Tibial artery (tissue), 4 donors: ENCODE results near the gene SUN2.

Source experiments
- DNase-seq, 2 donors: peaks; one replicate each; pipeline ENCODE4 v3.0.0-alpha.2; 2019
- H3K27ac ChIP-seq, 2 donors: fragments of 200-600 bp; sonication (generic) in 1 of 2; 1 replicate in 1 of 2; 2 replicates in 1 of 2; pipeline ENCODE4 v1.5.1; 2018 to 2019; ENCODE audit warnings: mild to moderate bottlenecking in 1 of 2
- H3K27me3 ChIP-seq, 2 donors: fragments of 200-600 bp; sonication (generic) in 1 of 2; one replicate each; pipeline versions ENCODE4 v1.5.1 to v1.6.0; 2016 to 2019
- H3K36me3 ChIP-seq, 3 donors: fragments of 200-600 bp; sonication (generic) in 2 of 3; one replicate each; pipeline ENCODE4 v1.5.1; 2016 to 2019; ENCODE audit warnings: mild to moderate bottlenecking in 2 of 3
- H3K4me1 ChIP-seq, 4 donors: fragments of 200-600 bp; sonication (generic) in 2 of 4; 1 replicate in 3 of 4; 2 replicates in 1 of 4; pipeline ENCODE4 v1.5.1; 2016 to 2019
- H3K4me3 ChIP-seq, 2 donors: fragments of 200-600 bp; sonication (generic) in 1 of 2; 1 replicate in 1 of 2; 2 replicates in 1 of 2; pipeline ENCODE4 v1.5.1; 2018 to 2019; ENCODE audit warnings: mild to moderate bottlenecking in 2 of 2
- H3K9me3 ChIP-seq, 3 donors: fragments of 200-600 bp; sonication (generic) in 1 of 3; one replicate each; pipeline ENCODE4 v1.5.1; 2016 to 2019
- intact Hi-C: fragments of 100-400 bp; cut with DNase I; formaldehyde crosslinking; loops from one replicate; pipeline ENCODE4 v1.15.0; 2023; ENCODE audit warnings: low total_unique reads
- TF ChIP-seq, protein P1 (sequence below), 2 experiments: fragments of 200-600 bp in 1 of 2; fragments of 450-650 bp in 1 of 2; IDR thresholded peaks; one replicate each; pipeline ENCODE4 v1.5.1; 2017 to 2019; ENCODE audit warnings: antibody characterized with exemption in 2 of 2, mild to moderate bottlenecking in 1 of 2, moderate library complexity in 1 of 2

The SUN2 gene

DNA sequence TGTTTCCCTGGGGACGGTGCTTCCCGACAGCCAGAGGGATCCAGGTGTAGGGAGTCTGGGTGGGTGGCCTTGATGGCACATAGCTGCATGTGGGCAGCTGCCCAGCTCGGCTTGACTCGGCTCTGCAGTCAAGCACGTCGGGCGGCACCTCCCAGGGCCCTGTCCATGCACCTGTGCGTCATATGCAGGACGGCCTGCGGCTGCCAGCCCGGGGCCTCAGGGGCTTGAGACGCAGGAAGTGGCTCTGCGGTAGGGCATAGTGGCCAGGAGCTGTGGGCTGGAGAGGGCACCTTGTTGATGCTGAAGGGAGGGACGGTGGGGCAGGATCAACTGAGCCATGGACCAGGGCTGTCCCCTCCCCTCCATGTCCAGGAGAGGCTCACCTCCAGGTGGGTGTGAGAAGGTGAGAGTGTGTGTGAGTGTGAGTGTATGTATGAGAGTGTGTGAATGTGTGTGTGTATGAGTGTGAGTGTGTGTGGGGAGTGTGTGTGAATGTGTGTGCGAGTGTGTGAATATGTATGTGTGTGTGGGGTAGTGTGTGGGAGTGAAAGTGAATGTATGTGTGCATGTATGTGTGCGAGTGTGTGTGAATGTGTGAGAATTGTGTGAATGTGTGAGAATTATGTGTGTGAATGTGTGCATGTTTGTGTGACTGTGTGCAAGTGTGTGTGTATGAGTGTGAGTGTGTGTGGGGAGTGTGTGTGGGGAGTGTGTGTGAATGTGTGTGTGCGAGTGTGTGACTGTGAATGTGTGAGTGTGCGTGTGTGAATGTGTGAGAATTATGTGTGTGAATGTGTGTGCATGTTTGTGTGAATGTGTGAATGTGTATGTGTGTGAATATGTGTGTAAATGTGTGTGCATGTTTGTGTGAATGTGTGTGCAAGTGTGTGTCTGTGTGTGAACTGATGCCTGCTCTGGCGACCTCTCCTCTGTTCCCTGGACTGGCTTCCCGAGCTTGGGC lies 5.7 kb upstream of the SUN2 start:
- no peak for DNase-seq
- Histone ChIP-seq H3K4me3 (no peak overlapping the region), H3K9me3 (no peaks in the 10 kb centered on the region), H3K27ac (no peak overlapping the region), H3K36me3 (no peaks in the 10 kb centered on the region), H3K27me3 (peaks cover 0 to 21% of the 10 kb centered on the region in 2 donors), H3K4me1 (peaks cover 0 to 26% (median 10%) of the 10 kb centered on the region in 4 donors)
- intact Hi-C loops = no loop called here
- TF ChIP-seq, protein P1, sequence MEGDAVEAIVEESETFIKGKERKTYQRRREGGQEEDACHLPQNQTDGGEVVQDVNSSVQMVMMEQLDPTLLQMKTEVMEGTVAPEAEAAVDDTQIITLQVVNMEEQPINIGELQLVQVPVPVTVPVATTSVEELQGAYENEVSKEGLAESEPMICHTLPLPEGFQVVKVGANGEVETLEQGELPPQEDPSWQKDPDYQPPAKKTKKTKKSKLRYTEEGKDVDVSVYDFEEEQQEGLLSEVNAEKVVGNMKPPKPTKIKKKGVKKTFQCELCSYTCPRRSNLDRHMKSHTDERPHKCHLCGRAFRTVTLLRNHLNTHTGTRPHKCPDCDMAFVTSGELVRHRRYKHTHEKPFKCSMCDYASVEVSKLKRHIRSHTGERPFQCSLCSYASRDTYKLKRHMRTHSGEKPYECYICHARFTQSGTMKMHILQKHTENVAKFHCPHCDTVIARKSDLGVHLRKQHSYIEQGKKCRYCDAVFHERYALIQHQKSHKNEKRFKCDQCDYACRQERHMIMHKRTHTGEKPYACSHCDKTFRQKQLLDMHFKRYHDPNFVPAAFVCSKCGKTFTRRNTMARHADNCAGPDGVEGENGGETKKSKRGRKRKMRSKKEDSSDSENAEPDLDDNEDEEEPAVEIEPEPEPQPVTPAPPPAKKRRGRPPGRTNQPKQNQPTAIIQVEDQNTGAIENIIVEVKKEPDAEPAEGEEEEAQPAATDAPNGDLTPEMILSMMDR (IDR thresholded peaks at IDR 0.05) = no peak

DNA sequence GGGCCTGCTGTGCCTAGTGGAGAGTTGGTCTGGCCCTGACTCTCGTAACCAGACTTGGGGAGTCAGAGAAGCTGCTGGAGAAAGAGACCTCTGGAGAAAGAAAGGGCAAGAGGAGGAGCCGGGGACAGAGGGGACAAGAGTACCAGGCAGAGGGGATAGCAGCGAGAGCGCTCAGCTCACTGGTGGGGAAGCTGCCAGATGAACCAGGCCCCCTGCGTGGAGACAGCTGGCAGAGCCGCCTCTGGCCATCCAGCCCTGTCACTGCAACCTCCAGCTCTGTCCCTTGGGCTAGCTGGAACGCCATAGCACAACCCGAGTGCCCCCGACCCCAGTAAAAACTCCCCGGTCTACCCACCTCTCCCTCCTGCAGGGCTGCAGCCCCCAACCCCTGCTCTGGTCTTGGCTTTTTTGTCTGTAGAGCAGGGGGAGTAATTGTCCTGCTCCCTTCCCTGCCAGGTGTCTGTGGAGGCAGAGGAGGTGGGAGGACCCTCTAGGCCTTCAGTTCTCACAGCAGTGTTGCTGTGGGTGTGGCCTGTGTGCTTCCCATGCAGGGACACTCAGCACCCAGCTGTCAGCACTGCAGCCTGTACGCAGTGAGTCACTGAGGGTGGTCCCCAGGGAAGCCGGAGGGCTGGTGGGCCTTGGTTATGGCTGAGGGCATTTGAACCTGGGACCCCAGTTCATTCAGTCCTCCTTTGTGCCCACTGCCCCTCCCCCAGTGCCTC lies 4.8 kb upstream of the SUN2 start:
- H3K27me3 ChIP-seq = peaks cover 0 to 14% of the 10 kb centered on the region in 2 donors
- intact Hi-C loops = no loop called here
- H3K4me3 ChIP-seq = no peak overlapping the region
- no peak for DNase-seq
- H3K36me3 ChIP-seq = no peaks in the 10 kb centered on the region
- no peaks in the 10 kb centered on the region for H3K9me3 ChIP-seq
- H3K27ac ChIP-seq = no peak overlapping the region
- TF ChIP-seq, protein P1 (IDR thresholded peaks at IDR 0.05) = no peak
- peaks cover 0 to 30% (median 9%) of the 10 kb centered on the region in 4 donors for H3K4me1 ChIP-seq

DNA sequence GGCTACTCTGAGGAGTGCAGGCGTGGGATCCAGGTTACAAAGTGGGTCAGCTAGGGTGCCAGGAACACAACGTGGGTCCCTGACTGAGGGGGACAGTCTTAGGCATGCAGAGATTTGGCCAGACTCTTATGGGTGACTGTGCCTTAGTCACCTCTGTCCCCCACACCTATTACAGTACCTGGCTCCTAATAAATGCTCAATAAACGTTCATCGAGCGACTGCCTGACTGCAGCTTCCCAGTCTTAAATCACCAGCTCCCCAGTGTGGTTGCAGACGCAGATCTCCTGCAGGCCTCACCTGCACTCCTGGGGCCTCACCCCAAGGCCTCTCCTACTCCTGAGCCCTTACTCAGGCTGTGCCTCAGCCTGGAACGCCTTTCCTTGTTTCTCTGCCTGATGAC lies 3.2 kb upstream of the SUN2 start:
- Histone ChIP-seq H3K4me1 (peaks cover 0 to 22% (median 11%) of the 10 kb centered on the region in 4 donors), H3K9me3 (no peaks in the 10 kb centered on the region), H3K27me3 (peaks cover 0 to 9% of the 10 kb centered on the region in 2 donors), H3K27ac (no peak overlapping the region), H3K4me3 (no peak overlapping the region), H3K36me3 (no peaks in the 10 kb centered on the region)
- intact Hi-C loops = no loop called here
- no peak for DNase-seq
- TF ChIP-seq, protein P1 (IDR thresholded peaks at IDR 0.05) = no peak

DNA sequence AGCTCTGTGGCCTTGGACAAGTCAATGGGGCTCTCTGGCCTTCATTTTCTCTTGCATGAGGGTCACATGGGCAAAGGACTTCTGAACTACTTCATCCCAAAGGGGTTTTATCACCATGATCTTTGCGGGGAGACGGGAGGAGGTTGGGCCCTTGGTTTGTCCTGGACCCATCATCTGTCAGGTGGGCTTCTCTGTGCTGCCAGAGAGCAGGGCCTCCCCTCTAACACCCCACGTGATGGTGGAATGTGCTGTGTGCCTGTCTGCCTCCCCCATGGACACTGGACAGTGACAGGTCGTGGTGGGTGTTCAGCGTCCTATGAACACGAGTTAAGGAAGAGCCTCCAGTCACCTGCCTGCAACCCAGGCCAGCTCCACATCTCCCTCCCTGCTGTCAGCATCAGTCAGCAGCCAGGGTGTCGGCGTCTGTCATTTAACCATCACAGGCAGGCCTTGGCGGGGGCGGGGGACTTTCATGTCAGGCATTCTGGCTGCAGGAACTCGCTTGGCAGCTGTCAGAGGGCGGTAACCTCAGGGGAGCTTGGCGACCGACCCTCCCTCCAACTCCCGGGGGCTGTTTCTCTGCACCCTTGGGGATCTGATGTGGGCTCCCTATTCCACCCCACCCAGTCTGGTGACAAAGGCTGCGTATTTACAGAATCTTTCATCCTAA lies 2.6 kb upstream of the SUN2 start:
- intact Hi-C loops = no loop called here
- no peak overlapping the region for H3K27ac ChIP-seq
- H3K4me1 ChIP-seq = peaks cover 2 to 23% (median 17%) of the 10 kb centered on the region in 4 donors
- no peaks in the 10 kb centered on the region for H3K9me3 ChIP-seq
- no peak overlapping the region for H3K4me3 ChIP-seq
- H3K36me3 ChIP-seq = no peaks in the 10 kb centered on the region
- no peak for DNase-seq
- H3K27me3 ChIP-seq = peaks cover 0 to 9% of the 10 kb centered on the region in 2 donors
- TF ChIP-seq, protein P1 (IDR thresholded peaks at IDR 0.05) = no peak

DNA sequence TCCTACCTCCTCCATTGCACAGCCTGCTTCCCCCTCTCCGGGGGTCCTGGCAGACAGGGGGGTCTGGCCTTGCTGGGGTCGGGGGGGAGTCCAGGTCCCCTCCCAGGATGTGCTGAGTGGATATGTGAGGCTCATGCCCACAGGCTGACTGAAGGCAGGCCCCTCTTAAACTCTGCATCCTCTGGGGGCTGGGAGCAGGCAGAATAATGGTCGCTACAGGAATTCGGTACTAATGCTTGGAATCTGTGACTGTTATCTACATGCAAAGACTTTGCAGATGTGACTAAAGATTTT lies 1.6 kb upstream of the SUN2 start:
- Histone ChIP-seq H3K4me3 (no peak overlapping the region), H3K27me3 (peaks cover 0 to 3% of the 10 kb centered on the region in 2 donors), H3K36me3 (peaks cover 5 to 7% (median 6%) of the 10 kb centered on the region in 3 donors), H3K4me1 (peaks cover 3 to 33% (median 23%) of the 10 kb centered on the region in 4 donors), H3K9me3 (no peaks in the 10 kb centered on the region), H3K27ac (peak overlapping the region in 1 of 2 donors; percentile 98)
- intact Hi-C loops = no loop called here
- TF ChIP-seq, protein P1 (IDR thresholded peaks at IDR 0.05) = no peak
- DNase-seq = no peak
